H1 (cell line): ENCODE data around the gene PPP2R2B. TPM values are rescaled to one million over a fixed set of nuclear protein-coding genes. Genes with fewer than 3 reads are reported as not detected.

Source experiments
- CTCF ChIA-PET: fragments of 300-600 bp; sonication (Branson Sonifier 250); formaldehyde crosslinking; loops from one replicate; lab custom pipeline; 2021; ENCODE audit not compliant: partially characterized antibody; lab: Charles Lee
- POLR2A ChIA-PET: fragments of 300-600 bp; sonication (Branson Sonifier 250); formaldehyde crosslinking; loops from one replicate; lab custom pipeline; 2021; ENCODE audit warnings: inconsistent platforms; ENCODE audit not compliant: partially characterized antibody; lab: Charles Lee
- DNase-seq, 2 experiments: peaks; one replicate each; pipeline versions ENCODE4 v3.0.0 to v3.0.0-alpha.2; 2010 to 2022; ENCODE audit warnings: low spot score in 2 of 2, low read depth in 1 of 2, mixed read lengths in 1 of 2
- FAIRE-seq: peaks from 2 replicates; lab custom pipeline; 2011; peaks lifted over from hg19 to GRCh38; lab: Jason Lieb, UNC
- H2AFZ ChIP-seq: 2 replicates; pipeline ENCODE4 v1.8.1; 2012; ENCODE audit warnings: low read length, inconsistent platforms
- H2AK5ac ChIP-seq: 2 replicates; pipeline ENCODE4 v1.6.1; 2013; ENCODE audit warnings: low read depth, low read length
- H2BK120ac ChIP-seq: replicated peaks from 2 replicates; pipeline ENCODE3; 2013; ENCODE audit warnings: low read depth, low read length, inconsistent platforms
- H2BK12ac ChIP-seq: 2 replicates; pipeline ENCODE4 v1.6.1; 2013; ENCODE audit warnings: low read depth, low read length
- H2BK15ac ChIP-seq: 2 replicates; pipeline ENCODE4 v1.6.1; 2013; ENCODE audit warnings: low read length
- H2BK20ac ChIP-seq: 2 replicates; pipeline ENCODE4 v1.6.1; 2013; ENCODE audit warnings: low read length
- H2BK5ac ChIP-seq: 2 replicates; pipeline ENCODE4 v1.6.1; 2013; ENCODE audit warnings: low read depth, low read length
- H3K14ac ChIP-seq: 2 replicates; pipeline ENCODE4 v1.6.1; 2013; ENCODE audit warnings: inconsistent platforms; ENCODE audit not compliant: insufficient read length
- H3K18ac ChIP-seq: 2 replicates; pipeline ENCODE4 v1.6.1; 2013; ENCODE audit warnings: low read length; ENCODE audit errors: extremely low read depth
- H3K23ac ChIP-seq: 2 replicates; pipeline ENCODE4 v1.6.1; 2013; ENCODE audit warnings: inconsistent platforms; ENCODE audit not compliant: insufficient read length
- H3K23me2 ChIP-seq: 2 replicates; pipeline ENCODE4 v1.6.1; 2013; ENCODE audit warnings: low read depth, low read length
- H3K27ac ChIP-seq: 2 replicates; pipeline ENCODE4 v1.6.1; 2011; ENCODE audit warnings: low read depth, low read length, inconsistent platforms
- H3K27me3 ChIP-seq, 4 experiments: replicated peaks in 1 of 4; 1 replicate in 1 of 4; 2 replicates in 3 of 4; pipeline versions ENCODE4 v1.6.1 to v1.8.1; 2011 to 2013; ENCODE audit warnings: low read length in 3 of 4, mild to moderate bottlenecking in 3 of 4, inconsistent platforms in 2 of 4, mixed read lengths in 2 of 4, moderate library complexity in 1 of 4; ENCODE audit not compliant: control insufficient read depth in 3 of 4, insufficient read depth in 3 of 4; ENCODE audit errors: extremely low read depth in 1 of 4
- H3K36me3 ChIP-seq, 4 experiments: 2 replicates each; pipeline versions ENCODE4 v1.6.1 to v1.8.1; 2011 to 2013; ENCODE audit warnings: mild to moderate bottlenecking in 4 of 4, low read length in 3 of 4, moderate library complexity in 2 of 4, control low read depth in 1 of 4, inconsistent platforms in 1 of 4; ENCODE audit not compliant: insufficient read depth in 4 of 4, control insufficient read depth in 2 of 4
- H3K4ac ChIP-seq: replicated peaks from 2 replicates; pipeline ENCODE3; 2013; ENCODE audit warnings: low read length, low read depth, mixed read lengths, inconsistent platforms; ENCODE audit not compliant: insufficient read length
- H3K4me1 ChIP-seq, 4 experiments: replicated peaks in 1 of 4; 1 replicate in 1 of 4; 2 replicates in 3 of 4; pipeline versions ENCODE4 v1.6.1 to v1.8.1; 2011 to 2013; ENCODE audit warnings: low read length in 3 of 4, inconsistent platforms in 2 of 4, mixed read lengths in 1 of 4; ENCODE audit not compliant: insufficient read depth in 4 of 4, control insufficient read depth in 3 of 4
- H3K4me2 ChIP-seq, 2 experiments: 2 replicates each; pipeline versions ENCODE4 v1.6.1 to v1.8.1; 2011 to 2013; ENCODE audit warnings: low read depth in 2 of 2, low read length in 2 of 2, control low read depth in 1 of 2, inconsistent platforms in 1 of 2, mild to moderate bottlenecking in 1 of 2; ENCODE audit not compliant: insufficient read depth in 1 of 2
- H3K4me3 ChIP-seq, 4 experiments: fragments of 200-600, 300-600 bp in 1 of 4; sonication (generic), shearing (Covaris generic), sonication (Bioruptor Twin) in 1 of 4; 2 replicates each; pipeline versions ENCODE4 v1.5.1 to v1.8.1; 2011 to 2016; ENCODE audit warnings: low read length in 4 of 4, low read depth in 3 of 4, control low read depth in 2 of 4, inconsistent platforms in 2 of 4, mild to moderate bottlenecking in 2 of 4, mixed read lengths in 1 of 4, moderate library complexity in 1 of 4; ENCODE audit not compliant: insufficient read depth in 2 of 4; ENCODE audit errors: extremely low read depth in 1 of 4
- H3K56ac ChIP-seq: replicated peaks from 2 replicates; pipeline ENCODE3; 2013; ENCODE audit warnings: low read depth, mild to moderate bottlenecking, mixed read lengths, low read length, inconsistent platforms; ENCODE audit not compliant: insufficient read length
- H3K79me1 ChIP-seq: 2 replicates; pipeline ENCODE4 v1.6.1; 2013; ENCODE audit warnings: low read depth, low read length, control low read depth
- H3K79me2 ChIP-seq, 2 experiments: 2 replicates each; pipeline versions ENCODE4 v1.6.1 to v1.8.1; 2012 to 2013; ENCODE audit warnings: low read length in 2 of 2, mild to moderate bottlenecking in 2 of 2, inconsistent platforms in 1 of 2; ENCODE audit not compliant: insufficient read depth in 2 of 2, control insufficient read depth in 1 of 2
- H3K9ac ChIP-seq, 4 experiments: replicated peaks in 1 of 4; 1 replicate in 1 of 4; 2 replicates in 3 of 4; pipeline versions ENCODE4 v1.6.1 to v1.8.1; 2011 to 2013; ENCODE audit warnings: low read depth in 3 of 4, low read length in 3 of 4, control low read depth in 2 of 4, mild to moderate bottlenecking in 2 of 4, moderate library complexity in 2 of 4, inconsistent platforms in 1 of 4; ENCODE audit errors: extremely low read depth in 1 of 4
- H3K9me3 ChIP-seq, 2 experiments: 2 replicates each; pipeline versions ENCODE4 v1.6.1 to v1.8.1; 2012 to 2013; ENCODE audit warnings: mild to moderate bottlenecking in 2 of 2, moderate library complexity in 2 of 2, control low read depth in 1 of 2, inconsistent platforms in 1 of 2, low read depth in 1 of 2, low read length in 1 of 2, mixed read lengths in 1 of 2; ENCODE audit not compliant: insufficient read depth in 2 of 2
- H4K20me1 ChIP-seq, 2 experiments: replicated peaks in 1 of 2; 2 replicates each; pipeline versions ENCODE3 to v1.8.1; 2011 to 2013; ENCODE audit warnings: inconsistent platforms in 2 of 2, low read length in 2 of 2, mild to moderate bottlenecking in 1 of 2; ENCODE audit not compliant: insufficient read depth in 2 of 2, control insufficient read depth in 1 of 2
- H4K5ac ChIP-seq: 2 replicates; pipeline ENCODE4 v1.6.1; 2013; ENCODE audit warnings: low read length, low read depth, mixed read lengths, inconsistent platforms; ENCODE audit not compliant: insufficient read length
- H4K8ac ChIP-seq: 2 replicates; pipeline ENCODE4 v1.8.0; 2013; ENCODE audit warnings: mild to moderate bottlenecking, moderate library complexity, low read length, inconsistent platforms; ENCODE audit not compliant: insufficient read depth; ENCODE audit errors: extremely low read depth
- H4K91ac ChIP-seq: replicated peaks from 2 replicates; pipeline ENCODE3; 2013; ENCODE audit warnings: low read length, mixed read lengths, inconsistent platforms; ENCODE audit not compliant: insufficient read length
- BACH1 ChIP-seq: IDR thresholded peaks from 2 replicates; pipeline ENCODE4 v1.6.1; 2012; ENCODE audit warnings: low read length, improper control_type of control experiment
- CEBPB ChIP-seq: IDR thresholded peaks from 2 replicates; pipeline ENCODE4 v1.6.1; 2012; ENCODE audit warnings: low read depth, low read length
- EZH2 ChIP-seq: fragments of 200-600 bp; sonication (generic); IDR thresholded peaks from 2 replicates; pipeline ENCODE4 v1.7.1; 2012; ENCODE audit warnings: low read depth, mild to moderate bottlenecking, moderate library complexity, low read length, inconsistent platforms; ENCODE audit not compliant: severe bottlenecking
- JUN ChIP-seq: IDR thresholded peaks from 2 replicates; pipeline ENCODE4 v1.6.1; 2011; ENCODE audit warnings: low read depth, mild to moderate bottlenecking, improper control_type of control experiment, low read length
- NRF1 ChIP-seq: IDR thresholded peaks from 2 replicates; pipeline ENCODE4 v1.6.1; 2011; ENCODE audit warnings: mild to moderate bottlenecking, low read depth, low read length, improper control_type of control experiment
- POLR2A ChIP-seq, 2 experiments: IDR thresholded peaks; 1 replicate in 1 of 2; 2 replicates in 1 of 2; pipeline ENCODE4 v1.6.1; 2011; ENCODE audit warnings: low read depth in 2 of 2, low read length in 2 of 2, mild to moderate bottlenecking in 2 of 2; ENCODE audit errors: control extremely low read depth in 1 of 2
- TAF1 ChIP-seq: IDR thresholded peaks from 2 replicates; pipeline ENCODE4 v1.6.1; 2011; ENCODE audit warnings: mild to moderate bottlenecking, low read depth, low read length
- WGBS, 2 experiments: shearing (Covaris generic) in 1 of 2; methylation state at CpG; one replicate each; pipeline versions ENCODE4 v1.1.6 to v1.1.7; 2013 to 2015; ENCODE audit warnings: low lambda C conversion rate in 2 of 2, mixed read lengths in 2 of 2, inconsistent platforms in 1 of 2, low coverage in 1 of 2, missing lambda C conversion rate in 1 of 2; ENCODE audit not compliant: insufficient replicate concordance in 2 of 2, insufficient coverage in 1 of 2, insufficient read length in 1 of 2; ENCODE audit errors: extremely low coverage in 1 of 2, missing lambda C conversion rate in 1 of 2; 5-methylcytosine and 5-hydroxymethylcytosine counted together
- polyA plus RNA-seq, 7 experiments: library from polyadenylated mRNA; depleted of rRNA in 3 of 7; stranded (reverse) in 5 of 7; unstranded in 2 of 7; fragments of >200 nt in 5 of 7; fragments of 200-250 nt in 2 of 7; gene quantifications; 1 replicate in 5 of 7; 2 replicates in 1 of 7; 4 replicates in 1 of 7; pipeline versions ENCODE4 v1.2.1 to v1.2.3, GENCODE V29; 2011 to 2013; ENCODE audit warnings: missing spikeins in 2 of 7, mixed read lengths in 2 of 7
- total RNA-seq: library from RNA; stranded (reverse); fragmentation: NEBNext Ultra II Directional; extraction: Animal tissue kit (Norgen Biotek cat#: 25700); gene quantifications from 2 replicates; pipeline ENCODE4 v1.2.1, GENCODE V29; 2021
- TF ChIP-seq, protein P1 (sequence below): IDR thresholded peaks from 2 replicates; pipeline ENCODE4 v1.6.1; 2012; ENCODE audit warnings: low read length, inconsistent platforms

PPP2R2B gene
- total and polyA plus RNA-seq, 2 of the 8 experiments (the other 6 are each of a cell fraction or from before 2014, with no cell fraction given) = 21.1 to 37.1 TPM

DNA sequence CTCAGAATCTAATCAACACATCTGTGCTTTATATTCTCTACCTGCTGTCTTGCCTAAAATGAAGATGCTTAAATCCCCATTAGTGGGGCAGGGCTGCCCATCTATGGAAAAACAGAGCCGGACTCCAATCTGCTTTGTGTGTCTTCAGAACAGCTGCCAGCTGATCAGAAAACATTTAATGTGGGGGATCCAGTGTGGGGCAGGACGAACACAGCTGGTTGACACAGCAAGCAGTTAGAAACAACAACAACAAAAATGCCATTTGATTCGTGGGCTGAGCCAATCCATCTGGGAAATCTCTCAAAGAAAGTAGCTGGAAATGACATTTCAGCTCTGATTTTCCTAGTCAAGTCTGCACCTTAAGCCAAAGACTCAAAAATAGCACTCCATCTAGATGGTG, 99.8 kb downstream of the PPP2R2B start:
- Histone ChIP-seq H2AK5ac (no peak overlapping the region), H3K27me3 (no peaks in the 10 kb centered on the region), H3K56ac (no peak overlapping the region), H2BK20ac (no peak overlapping the region), H3K4me1 (peaks cover 0 to 2% (median 0%) of the 10 kb centered on the region in 4 experiments; a peak in 1 of 7 replicates), H4K5ac (no peak overlapping the region), H3K18ac (no peak overlapping the region), H3K36me3 (no peaks in the 10 kb centered on the region), H2BK15ac (no peak overlapping the region), H3K23me2 (no peaks in the 10 kb centered on the region), H4K8ac (no peak overlapping the region), H3K4me2 (no peak overlapping the region), H3K27ac (no peak overlapping the region), H3K79me2 (no peaks in the 10 kb centered on the region), H3K14ac (no peak overlapping the region), H3K23ac (no peak overlapping the region), H3K4ac (no peak overlapping the region), H4K91ac (no peak overlapping the region), H2AFZ (no peak overlapping the region), H2BK5ac (no peak overlapping the region), H3K9ac (no peak overlapping the region), H3K9me3 (peaks cover 0 to 5% of the 10 kb centered on the region in 2 experiments; a peak in 1 of 4 replicates), H3K79me1 (no peaks in the 10 kb centered on the region; the same call in 1 of the 2 replicates), H2BK120ac (no peak overlapping the region), H2BK12ac (no peak overlapping the region), H4K20me1 (no peaks in the 10 kb centered on the region), H3K4me3 (no peak overlapping the region)
- WGBS, 2 experiments = 54% methylated on average over 3 of the region's 3 CpGs; no CpG with 5 or more reads in 1 of the 2 experiments
- ChIA-PET POLR2A (no interaction called here), CTCF (interaction anchor here (1.0 to 1.9 kb wide), 3 partner anchors 127 to 410 kb away, joined by 3 to 4 read pairs (median 3); no protein-coding TSS in a partner anchor)
- no peak for TF ChIP-seq POLR2A (IDR thresholded peaks at IDR 0.05; ENCODE audit: control extremely low read depth in 1 of 2, low read depth in 2 of 2, low read length in 2 of 2)
- TF ChIP-seq NRF1 = no peak
- TF ChIP-seq TAF1 = no peak
- no peak for TF ChIP-seq EZH2
- TF ChIP-seq JUN = no peak
- TF ChIP-seq BACH1 = no peak
- TF ChIP-seq CEBPB = no peak
- TF ChIP-seq, protein P1, sequence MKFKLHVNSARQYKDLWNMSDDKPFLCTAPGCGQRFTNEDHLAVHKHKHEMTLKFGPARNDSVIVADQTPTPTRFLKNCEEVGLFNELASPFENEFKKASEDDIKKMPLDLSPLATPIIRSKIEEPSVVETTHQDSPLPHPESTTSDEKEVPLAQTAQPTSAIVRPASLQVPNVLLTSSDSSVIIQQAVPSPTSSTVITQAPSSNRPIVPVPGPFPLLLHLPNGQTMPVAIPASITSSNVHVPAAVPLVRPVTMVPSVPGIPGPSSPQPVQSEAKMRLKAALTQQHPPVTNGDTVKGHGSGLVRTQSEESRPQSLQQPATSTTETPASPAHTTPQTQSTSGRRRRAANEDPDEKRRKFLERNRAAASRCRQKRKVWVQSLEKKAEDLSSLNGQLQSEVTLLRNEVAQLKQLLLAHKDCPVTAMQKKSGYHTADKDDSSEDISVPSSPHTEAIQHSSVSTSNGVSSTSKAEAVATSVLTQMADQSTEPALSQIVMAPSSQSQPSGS = no peak
- DNase-seq = no peak
- no peak for FAIRE-seq
